D721Med (cell line): Measurements from ENCODE around the gene KRT73.

Experiments used
- DNase-seq: peaks from one replicate; pipeline ENCODE4 v3.0.0; 2011; ENCODE audit warnings: low spot score; ENCODE audit not compliant: insufficient read length
- FAIRE-seq: peaks from 2 replicates; lab custom pipeline; 2011; peaks lifted over from hg19 to GRCh38; lab: Jason Lieb, UNC
- CTCF ChIP-seq: IDR thresholded peaks from 2 replicates; pipeline ENCODE4 v1.5.1; 2012; ENCODE audit warnings: mild to moderate bottlenecking, control low read depth; ENCODE audit not compliant: insufficient read depth; ENCODE audit errors: missing control alignments

KRT73 gene

GRCh38 chr12:52573743-52574142, 44.6 kb downstream of the KRT73 start, which contains the start of gene KRT74:
Gene KRT74, minus strand, starts transcription at chr12:52573843. Its CDS starts 66 bp downstream, at chr12:52573777.
- TF ChIP-seq CTCF, result no peak
- FAIRE-seq (no peak), DNase-seq (no peak)

GRCh38 chr12:52573306-52573705, 45.1 kb downstream of the KRT73 start:
- no peak for DNase-seq

GRCh38 chr12:52570511-52570910, 47.8 kb downstream of the KRT73 start:
- FAIRE-seq, result no peak

More at GRCh38 chr12:52573306-52573705, 45.1 kb downstream of the KRT73 start:
- no peak for TF ChIP-seq CTCF
- FAIRE-seq, result no peak

GRCh38 chr12:52568111-52568510, 50.2 kb downstream of the KRT73 start:
- TF ChIP-seq CTCF, result no peak
- no peak for FAIRE-seq
- DNase-seq, result no peak

More at GRCh38 chr12:52570511-52570910, 47.8 kb downstream of the KRT73 start:
- DNase-seq, result no peak
- TF ChIP-seq CTCF, result no peak

GRCh38 chr12:52566847-52567291, 51.5 kb downstream of the KRT73 start:
- TF ChIP-seq CTCF, result no peak
- no peak for FAIRE-seq

GRCh38 chr12:52564582-52564981, 53.8 kb downstream of the KRT73 start:
- FAIRE-seq, result no peak
- no peak for TF ChIP-seq CTCF

More at GRCh38 chr12:52566847-52567291, 51.5 kb downstream of the KRT73 start:
- no peak for DNase-seq

GRCh38 chr12:52561880-52562449, 56.4 kb downstream of the KRT73 start:
- DNase-seq (no peak), FAIRE-seq (no peak)
- TF ChIP-seq CTCF, result no peak

More at GRCh38 chr12:52564582-52564981, 53.8 kb downstream of the KRT73 start:
- no peak for DNase-seq
